Amniotic epithelial cell (primary cell): ENCODE data around the gene CRMP1.

ENCODE experiments used
- DNase-seq: peaks from one replicate; pipeline ENCODE4 v3.0.0-alpha.2; 2010; ENCODE audit warnings: low read depth

Gene CRMP1

DNA sequence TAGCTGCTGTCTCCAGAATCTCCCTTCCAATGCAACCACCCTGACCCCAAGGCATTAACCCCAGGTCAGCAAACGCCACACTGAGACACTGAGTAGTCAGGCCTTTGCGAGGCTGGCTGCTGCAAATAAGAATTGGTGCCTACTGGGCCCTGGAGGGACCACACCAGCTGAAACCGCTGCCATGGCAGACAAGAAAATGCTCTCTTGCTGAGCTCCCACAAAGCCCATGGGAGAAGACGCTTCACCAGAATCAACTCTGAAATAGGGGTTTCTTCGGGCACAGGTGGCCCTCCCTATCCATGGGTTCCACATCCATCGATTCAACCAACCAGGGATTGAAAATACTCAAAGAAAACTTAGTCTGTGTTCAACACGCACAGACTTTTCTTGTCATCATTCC lies 26.7 kb upstream of the CRMP1 start:
- DNase-seq, result no peak

DNA sequence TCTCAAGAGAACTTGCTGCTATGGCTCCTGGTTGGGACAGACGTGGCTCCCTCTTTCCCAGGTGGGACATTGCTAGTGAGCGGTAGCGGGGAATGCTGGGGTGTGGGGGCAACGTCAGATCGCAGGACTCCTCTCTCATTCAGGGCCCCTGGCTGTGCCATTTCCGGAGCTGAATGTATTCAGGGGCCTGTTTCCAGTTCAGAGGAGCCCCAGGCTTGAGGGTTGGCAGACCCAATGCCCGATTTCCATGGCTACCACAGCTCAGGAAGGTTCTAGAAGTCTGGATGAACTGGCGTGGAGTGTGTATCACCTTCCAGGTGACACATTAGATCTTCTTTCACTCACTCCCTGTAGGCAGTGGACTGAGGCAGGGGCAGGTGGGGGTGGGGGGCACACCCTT lies 26.2 kb upstream of the CRMP1 start:
- no peak for DNase-seq

DNA sequence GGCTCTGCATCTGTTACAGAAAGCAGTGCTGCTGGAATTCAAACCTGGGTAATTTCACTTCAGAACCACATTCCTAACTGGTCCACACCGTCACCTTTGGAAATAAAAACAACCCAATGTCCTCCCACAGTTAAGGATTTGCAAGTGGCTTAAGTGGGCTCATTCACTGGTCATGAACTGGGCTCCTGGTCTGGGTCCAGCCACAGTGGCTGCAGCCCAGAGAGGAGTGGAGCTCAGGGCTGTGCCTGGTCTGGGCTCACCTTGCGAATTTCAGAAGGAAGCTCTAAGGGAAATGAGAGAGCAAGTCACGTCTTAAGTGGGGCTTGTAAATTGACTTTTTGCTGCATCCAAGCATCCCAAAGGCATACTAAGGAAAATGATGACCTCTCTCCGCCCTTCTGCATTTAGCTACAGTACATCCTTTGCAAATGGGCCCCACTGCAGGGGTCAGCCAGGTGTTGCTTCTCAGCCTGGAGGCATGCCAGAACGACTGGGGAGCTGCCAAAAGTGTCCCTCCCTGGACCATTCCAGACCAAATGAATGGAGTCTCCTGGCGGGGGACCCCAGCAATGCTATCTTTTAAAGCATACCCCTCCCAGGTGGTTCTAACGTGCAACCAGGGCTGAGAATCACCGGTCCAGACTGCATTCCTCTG lies 25.6 kb upstream of the CRMP1 start:
- no peak for DNase-seq

DNA sequence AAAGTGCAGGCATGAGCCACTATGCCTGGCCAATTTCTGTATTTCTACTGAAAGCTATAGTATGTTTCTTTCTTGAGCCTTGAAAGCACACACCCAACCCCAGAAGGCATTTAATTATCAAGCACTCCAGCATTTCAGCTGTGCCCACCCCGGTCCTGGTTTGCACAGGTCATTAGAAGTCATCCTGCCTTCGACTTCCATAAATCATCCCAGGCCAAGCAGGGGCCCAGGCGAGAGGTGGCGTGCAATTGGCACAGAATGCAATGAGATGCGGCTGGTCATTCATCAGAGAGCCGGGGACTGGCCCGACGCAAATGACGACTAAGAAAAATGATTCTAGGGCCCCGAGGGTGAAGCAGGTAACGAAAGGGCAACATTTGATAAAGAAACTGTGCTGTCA lies 24.8 kb upstream of the CRMP1 start:
- DNase-seq, result no peak

DNA sequence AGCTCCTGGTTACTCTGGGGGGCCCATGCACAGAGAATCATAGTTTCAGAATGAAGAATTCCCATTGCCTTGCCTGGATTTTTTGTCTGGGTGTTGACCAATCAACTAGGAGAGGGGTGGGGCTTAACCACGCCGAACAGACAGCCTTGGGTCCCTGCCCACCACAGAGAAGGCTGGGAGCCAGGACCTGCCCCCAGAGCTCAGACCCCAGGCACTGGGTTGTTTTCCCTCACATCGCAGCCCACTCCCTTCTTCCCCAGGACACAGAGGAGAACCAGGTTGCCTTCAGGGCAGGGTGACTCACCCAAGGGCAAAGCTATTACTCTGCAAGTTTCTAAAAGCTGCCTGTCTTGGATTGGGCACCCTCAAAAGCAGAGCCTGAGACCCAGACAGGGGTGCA lies 23.3 kb upstream of the CRMP1 start:
- DNase-seq, result no peak

DNA sequence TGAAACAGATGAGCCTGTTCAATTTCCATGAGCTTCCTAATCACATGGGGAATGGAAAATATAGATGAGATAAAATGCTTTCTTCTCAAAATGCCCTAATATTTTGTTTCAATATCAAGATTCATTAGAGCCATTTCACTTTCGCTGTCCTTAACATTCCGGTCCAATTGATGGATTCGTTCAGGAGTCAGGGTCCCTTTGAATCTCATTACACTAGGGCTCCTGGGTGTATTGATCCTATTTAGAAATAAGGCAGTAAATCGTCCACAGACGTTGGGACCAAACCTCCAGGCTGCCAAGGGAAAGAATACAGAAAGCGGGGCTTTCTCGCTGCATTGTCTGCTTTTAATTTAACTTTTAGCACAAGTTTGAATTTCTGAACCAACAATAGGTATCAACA lies 20.6 kb upstream of the CRMP1 start:
- DNase-seq, result no peak

DNA sequence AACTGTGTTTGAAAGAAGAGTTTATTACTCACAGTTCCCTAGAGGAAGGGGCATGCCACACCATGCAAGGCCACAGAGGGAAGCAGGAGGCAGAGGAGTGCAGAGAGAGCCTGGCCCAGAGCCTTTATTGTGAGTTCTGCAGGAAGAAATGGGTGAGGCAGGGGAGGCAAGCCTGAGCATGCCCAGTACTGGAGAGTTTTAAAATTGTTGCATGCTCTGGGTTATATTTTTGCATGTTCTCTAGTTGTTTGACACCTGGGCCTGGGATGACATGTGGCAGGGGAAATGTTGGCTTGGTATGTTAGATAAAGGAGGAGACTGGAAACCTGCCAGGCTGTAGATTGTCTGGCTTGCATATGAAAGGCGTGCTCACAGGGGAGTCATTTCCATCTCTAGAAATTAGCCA lies 19.7 kb upstream of the CRMP1 start:
- no peak for DNase-seq

DNA sequence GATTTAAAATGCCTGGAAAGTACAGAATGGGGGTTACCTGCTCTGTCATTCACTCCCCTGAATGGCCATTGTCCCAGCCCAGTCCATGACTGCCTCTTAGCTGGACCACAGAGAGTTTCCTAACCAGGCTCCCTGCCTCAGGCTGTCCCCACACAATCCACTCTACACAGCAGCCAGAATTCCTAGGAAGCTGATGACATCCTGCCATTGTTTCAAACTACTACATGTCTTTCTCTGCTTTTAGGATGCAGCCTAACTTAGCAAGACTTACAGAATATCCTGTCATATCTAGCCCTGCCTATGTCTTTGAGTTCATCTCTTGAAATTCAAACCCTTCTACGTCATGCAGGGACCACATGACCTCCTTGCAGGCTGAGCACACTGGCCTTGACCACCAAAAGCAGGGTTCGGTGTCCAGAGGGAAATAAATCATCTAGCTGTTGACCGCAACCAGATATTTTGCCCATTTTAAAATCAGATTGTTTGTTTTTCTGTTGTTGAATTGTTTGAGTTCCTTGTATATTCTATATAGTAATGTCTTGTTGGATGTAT lies 16.1 kb upstream of the CRMP1 start:
- DNase-seq, result no peak

DNA sequence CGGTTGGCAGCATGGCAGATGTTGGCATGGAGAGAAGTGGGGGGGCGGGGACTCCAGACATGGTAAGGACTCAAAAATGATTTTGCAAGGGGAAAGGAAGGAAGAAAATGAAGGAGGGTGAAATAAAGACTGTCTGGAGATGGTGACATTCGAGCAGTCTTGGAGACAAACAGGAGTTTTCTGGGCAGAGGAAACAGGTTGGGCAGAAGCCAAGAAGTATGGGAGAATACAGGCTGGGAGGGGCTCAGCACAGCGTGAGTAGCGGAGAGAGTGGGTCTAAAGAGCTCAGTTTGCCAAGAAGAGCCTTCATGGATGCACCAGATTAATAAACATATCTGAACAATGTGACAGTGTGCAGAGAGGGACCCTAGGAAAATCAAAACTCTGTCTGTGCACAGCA lies 13.3 kb upstream of the CRMP1 start:
- DNase-seq, result no peak

DNA sequence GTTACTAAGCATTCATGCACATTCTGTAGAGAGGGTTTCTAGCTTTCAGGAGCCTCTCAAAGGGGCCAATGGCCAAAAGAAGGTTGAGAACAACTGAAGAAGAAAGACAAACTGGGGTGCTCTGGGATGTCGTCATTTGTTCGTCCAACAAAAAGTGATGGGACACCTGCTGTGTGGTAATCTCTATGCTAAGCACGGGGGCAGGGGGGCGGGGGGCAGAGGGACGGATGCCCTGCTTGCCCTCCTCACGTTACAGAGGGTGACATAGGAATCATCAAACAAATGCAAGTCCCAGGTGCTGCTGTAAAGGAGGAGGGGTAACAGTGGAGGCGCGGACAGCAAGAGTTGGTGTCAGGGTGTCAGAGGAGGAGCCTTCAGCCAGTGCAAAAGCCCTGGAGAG lies 12.8 kb upstream of the CRMP1 start:
- DNase-seq, result no peak

DNA sequence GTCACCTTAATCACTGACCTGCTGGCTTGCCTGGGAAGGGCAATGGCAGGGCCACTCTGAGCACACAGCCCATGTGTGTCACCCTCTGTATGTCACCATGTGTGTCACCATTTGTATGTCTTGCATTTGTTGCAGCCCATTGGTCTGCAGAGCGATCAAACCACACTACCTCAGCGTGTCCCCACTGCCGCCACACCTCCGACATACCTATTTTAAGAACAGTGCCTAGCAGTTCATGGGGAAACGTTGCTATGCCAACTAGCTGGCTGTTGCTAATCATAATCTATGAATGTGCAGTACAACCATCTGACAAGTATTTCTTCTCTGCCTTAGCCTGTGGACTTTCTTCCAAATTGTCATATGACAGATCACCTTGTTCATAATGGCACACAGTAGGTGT lies 8.0 kb upstream of the CRMP1 start:
- no peak for DNase-seq

DNA sequence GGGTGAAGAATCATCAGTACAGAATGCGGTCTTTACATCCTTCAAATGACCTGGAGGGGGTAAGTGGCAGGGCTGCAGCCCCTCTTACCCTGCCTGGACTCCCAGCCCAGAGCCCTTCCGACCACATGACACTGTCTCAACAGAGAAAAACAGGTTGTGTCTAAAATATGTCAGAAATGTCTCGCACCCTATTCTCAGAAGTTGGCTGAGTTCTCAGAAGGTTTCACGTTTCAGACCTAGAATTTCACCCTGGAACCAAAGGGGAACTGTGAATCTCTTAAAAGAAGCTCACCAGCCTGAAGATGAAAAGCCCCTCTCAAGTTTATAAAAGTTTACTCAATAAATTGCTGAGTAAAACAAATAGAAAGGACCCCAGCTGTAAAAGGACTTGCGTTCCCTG lies 7.0 kb upstream of the CRMP1 start:
- DNase-seq, result no peak

DNA sequence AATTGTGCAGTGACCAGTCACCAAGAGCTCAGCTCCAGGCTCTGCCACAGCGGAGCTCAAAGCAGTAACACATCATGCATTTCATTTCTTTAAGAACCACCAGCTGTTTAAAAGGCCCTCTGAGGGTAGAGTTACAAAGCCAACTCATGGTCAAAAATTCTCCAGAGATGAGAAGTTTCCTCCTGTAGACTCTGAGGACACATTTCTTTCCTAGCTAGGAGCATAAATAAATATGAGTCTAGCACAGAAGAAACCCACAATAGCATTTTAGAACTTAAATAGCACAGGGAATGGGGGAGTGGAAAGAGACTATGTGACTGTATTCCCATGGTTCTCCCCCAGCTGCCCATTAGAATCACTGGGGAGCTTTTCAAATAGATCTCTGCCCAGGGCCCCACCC lies 6.5 kb upstream of the CRMP1 start:
- DNase-seq, result no peak

DNA sequence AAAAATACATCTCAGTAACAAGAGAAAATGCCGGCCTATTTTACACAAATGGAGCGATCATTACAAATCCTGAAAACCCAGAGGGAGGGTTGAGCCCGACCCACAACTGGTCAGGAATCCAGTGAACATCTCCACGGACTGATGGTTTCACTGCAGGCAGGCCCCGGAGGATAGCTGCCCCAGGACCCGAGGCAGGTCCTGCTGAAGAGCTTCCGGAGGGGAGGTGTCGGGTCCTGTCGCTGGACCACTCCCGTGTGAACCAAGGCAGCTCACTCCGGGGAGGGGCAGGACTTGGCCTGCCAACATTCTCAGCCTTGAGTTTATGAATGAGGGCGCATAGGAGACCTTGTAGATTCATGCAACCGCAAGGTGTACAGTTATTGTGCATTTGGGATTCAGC lies 4.8 kb upstream of the CRMP1 start:
- DNase-seq, result no peak

DNA sequence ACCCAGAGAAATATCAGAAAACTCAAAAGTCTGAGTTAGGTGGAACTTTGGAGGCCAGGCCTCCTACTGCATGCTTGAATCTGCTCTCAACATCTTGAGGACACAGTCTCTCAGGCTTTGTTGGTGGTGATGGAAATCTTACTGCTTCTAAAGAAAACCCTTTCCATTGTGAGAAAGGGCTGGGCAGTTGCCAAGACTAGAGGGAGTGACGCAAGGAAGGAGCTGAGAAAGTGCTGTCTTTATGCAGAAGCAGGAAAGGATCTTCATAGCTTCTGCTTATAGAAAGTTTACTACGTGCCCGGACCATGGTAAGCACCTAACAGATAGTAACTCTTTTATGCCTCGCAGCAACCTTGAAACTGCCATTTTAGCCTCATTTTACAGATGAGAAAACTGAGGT lies 2.4 kb upstream of the CRMP1 start:
- no peak for DNase-seq

DNA sequence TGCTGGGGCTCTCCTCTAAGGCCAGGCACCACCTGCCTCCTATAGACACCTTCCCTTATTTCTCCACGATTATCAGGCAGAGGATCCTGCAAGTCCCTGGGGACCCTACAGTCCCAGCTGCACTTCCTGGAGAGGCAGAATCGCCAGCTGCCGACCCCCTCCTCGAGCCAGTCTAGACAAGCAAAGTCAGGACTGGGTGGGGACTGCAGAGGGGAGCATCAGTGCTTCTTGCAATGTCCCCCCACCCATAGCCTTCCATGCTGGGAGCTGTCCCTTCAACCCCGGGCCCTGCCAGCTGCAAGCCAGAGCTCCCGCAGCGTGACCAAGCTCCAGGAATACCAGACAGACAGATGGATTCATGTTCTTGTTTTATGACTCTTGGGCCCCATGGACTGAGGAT lies 1.4 kb upstream of the CRMP1 start:
- DNase-seq, result no peak

DNA sequence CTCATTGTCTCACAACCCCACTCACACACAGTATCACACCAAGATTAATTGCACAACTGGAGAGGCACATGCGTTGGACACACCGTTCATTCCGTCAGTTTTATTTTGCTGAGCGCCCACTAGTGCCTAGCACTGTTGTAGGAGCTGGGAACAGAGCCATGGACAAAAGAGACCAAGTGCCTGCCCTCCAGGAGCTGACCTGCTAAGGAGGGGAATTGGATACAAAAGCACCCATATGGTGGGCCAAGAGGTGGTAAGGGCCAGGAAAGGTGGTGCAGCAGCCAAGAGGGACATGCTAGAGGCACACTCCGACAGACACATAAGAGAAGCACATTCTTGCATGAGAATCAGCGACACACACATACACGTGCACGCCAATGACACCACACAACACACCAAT lies 705 bp upstream of the CRMP1 start:
- DNase-seq, result no peak

DNA sequence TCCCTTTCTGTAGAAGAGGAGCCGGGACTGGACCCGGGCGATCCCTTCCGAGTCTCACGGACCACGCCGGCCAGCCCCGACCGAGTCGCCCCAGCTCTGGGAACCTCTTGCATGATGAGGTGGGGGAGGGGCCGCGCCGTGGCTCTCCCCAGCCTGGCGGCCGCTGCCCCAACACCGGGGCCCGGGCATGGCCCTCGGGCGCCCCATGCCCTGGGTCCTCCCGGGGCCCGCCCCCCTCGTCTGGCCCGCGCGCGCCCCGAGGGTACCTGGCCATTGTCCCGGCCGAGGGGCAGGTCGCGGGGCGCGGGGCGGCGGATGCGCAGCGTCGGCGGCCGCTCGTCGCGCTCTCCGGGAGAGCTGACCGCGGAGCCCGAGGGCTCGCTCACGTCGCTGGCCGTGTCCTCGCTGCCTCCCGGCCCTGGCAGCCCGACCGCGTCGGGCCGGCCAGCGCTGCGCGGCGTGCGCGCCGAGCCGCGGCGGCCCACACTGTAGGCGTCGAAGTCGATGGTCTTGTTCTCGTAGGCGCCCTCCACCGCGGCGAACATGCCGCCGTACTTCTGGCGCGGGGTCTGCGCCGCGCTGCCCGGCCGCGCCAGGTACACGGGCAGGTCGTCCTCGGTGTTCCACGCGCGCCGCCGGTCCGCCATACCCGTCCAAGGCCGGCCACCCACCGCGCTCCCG lies 423 bp downstream of the CRMP1 start:
- no peak for DNase-seq

DNA sequence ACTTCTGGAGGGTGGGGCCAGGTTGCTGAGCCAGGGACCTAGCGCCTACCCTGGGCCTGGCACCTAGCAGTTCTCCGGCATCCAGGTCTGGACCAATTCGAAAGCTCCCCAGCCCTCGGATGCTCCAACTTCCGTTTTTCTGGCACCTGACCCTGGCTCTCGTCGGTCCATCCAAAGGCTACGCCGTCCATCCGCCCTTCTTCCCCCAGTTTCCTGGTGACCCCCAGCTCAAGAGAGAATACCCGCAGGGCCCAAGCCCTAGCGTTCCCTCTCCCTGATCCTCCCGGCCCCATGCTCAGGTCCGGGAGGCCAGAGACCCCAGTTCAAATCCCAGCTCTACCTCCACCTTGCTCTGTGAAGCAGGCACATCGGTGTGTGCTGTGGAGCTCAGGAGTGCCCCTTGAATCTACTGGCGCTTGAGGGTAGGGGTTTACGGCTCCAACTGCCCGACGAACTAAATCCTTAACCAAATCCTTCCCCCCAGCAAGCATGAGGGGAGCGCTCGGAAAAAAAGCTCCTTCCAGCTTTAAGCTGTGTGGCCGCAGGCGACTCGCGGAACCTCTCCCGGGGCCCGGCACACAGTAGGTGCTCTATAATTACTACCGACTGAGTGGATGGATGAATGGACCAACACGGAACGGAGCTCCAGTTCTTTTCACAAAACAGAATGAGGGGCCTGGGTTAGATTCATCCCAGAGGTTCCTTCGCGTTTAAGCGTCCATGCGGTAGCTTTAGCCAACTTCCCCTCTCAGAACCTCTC lies 1.1 kb downstream of the CRMP1 start:
- no peak for DNase-seq

DNA sequence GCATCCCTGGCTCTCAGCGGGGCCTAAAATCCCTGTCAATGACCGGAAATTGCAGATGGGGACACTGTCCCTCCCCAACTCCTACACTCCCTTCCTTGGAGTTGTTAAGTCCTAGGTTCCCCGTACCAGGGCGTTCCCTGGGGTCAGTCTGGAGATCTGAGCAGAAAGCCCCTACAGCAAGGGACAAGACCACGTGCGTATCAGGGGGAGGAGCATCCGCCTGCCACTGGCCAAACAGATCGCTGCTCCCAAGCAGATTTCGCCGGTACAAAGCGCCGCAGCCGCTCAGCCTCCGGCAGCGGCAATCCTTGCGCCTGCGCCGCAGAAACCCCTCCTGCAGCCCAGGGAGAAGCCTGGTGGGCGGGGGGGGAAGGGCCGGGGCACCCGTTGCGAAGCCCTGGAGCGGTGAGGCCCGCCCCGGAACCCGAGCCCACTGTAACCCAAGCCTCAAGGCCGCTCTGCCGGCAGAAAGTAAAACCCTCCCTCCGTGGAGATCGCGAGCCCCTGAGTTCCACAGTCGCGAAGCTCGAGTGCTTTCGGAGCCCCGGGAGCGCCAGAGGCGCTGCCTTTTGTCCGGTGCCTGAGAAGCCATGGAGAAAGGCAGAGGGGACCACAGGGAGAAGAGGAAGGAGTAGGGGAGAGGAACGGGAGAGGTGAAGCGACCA lies 2.7 kb downstream of the CRMP1 start:
- DNase-seq, result no peak

DNA sequence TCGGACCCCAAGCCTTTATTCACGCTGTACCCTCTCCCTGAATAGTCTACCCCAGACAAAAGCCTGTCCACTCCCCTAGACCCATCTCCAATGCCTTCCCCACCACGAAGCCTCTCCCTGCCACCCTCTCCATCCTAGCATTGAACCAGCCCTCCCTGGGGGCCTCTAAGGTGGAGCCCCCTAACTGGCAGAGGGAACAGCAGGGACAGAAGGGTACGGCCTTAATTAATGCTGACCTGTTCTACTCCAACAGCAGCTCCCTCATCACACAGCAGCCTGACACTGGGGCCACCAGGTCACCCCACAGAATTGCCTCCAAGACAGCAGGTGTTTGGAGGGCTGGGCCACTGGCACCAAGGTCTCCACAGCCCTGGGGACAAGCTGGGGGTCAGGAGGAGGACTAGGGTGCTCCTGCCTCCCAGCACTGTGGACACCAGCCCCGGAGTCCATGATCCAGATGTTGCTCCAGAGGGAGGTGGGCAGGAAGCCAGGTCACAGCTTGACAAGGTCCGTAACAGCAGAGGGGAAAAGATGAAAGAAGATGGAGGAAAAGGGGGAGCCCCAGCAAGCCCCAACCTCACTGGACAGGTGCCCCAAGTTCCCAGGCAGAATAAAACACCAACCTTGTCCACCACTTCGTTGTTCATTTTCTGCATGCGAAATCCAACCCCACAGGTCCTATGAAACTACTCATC lies 3.7 kb downstream of the CRMP1 start:
- no peak for DNase-seq
